GF-D8 (cell line): ENCODE data around the gene FBXW10.
"Not testable (repeated sequence)": the region's sequence is repeated elsewhere in the genome, so short reads cannot be mapped to it uniquely, and the experiment has no call there.

ENCODE experiments used
- DNase-seq: peaks from one replicate; lab custom pipeline; 2025; lab: John Stamatoyannopoulos, UW

The FBXW10 gene

GRCh38 chr17:18750242-18750641, 6.4 kb downstream of the FBXW10 start:
- not testable (repeated sequence) for DNase-seq

GRCh38 chr17:18753829-18754409, 10.1 kb downstream of the FBXW10 start:
- DNase-seq: not testable (repeated sequence)

- not testable (repeated sequence) for DNase-seq
Observed at GRCh38 chr17:18755969-18756368, 12.1 kb downstream of the FBXW10 start.

- DNase-seq: not testable (repeated sequence)
Observed at GRCh38 chr17:18757368-18758044, 13.7 kb downstream of the FBXW10 start.

GRCh38 chr17:18758344-18758743, 14.5 kb downstream of the FBXW10 start:
- not testable (repeated sequence) for DNase-seq

GRCh38 chr17:18760221-18760620, 16.4 kb downstream of the FBXW10 start:
- not testable (repeated sequence) for DNase-seq

- DNase-seq: not testable (repeated sequence)
Observed at GRCh38 chr17:18770572-18770971, 26.7 kb downstream of the FBXW10 start.

- not testable (repeated sequence) for DNase-seq
Observed at GRCh38 chr17:18771066-18771465, 27.2 kb downstream of the FBXW10 start.

- no peak for DNase-seq
Observed at GRCh38 chr17:18772471-18772870, 28.6 kb downstream of the FBXW10 start.

GRCh38 chr17:18780991-18781718, 37.3 kb downstream of the FBXW10 start, which contains the start of gene TVP23B:
TSS of gene TVP23B (plus strand) at chr17:18781183. CDS start at chr17:18781294, 111 bp downstream.
- peak; percentile 72 for DNase-seq

GRCh38 chr17:18781805-18782204, 38.0 kb downstream of the FBXW10 start:
- not testable (repeated sequence) for DNase-seq

- not testable (repeated sequence) for DNase-seq
Observed at GRCh38 chr17:18785933-18786332, 42.1 kb downstream of the FBXW10 start.

GRCh38 chr17:18786890-18787289, 43.0 kb downstream of the FBXW10 start:
- not testable (repeated sequence) for DNase-seq

- DNase-seq: not testable (repeated sequence)
Observed at GRCh38 chr17:18791402-18791801, 47.5 kb downstream of the FBXW10 start.

- not testable (repeated sequence) for DNase-seq
Observed at GRCh38 chr17:18794841-18795240, 51.0 kb downstream of the FBXW10 start.

GRCh38 chr17:18796887-18797286, 53.0 kb downstream of the FBXW10 start:
- DNase-seq: not testable (repeated sequence)

- not testable (repeated sequence) for DNase-seq
Observed at GRCh38 chr17:18803458-18804245, 59.8 kb downstream of the FBXW10 start.

- DNase-seq: not testable (repeated sequence)
Observed at GRCh38 chr17:18815924-18816323, 72.1 kb downstream of the FBXW10 start.

- peak; percentile 5 for DNase-seq
Observed at GRCh38 chr17:18816489-18817371, 72.9 kb downstream of the FBXW10 start.

- DNase-seq: not testable (repeated sequence)
Observed at GRCh38 chr17:18821430-18821829, 77.6 kb downstream of the FBXW10 start.

- DNase-seq: not testable (repeated sequence)
Observed at GRCh38 chr17:18827613-18828012, 83.8 kb downstream of the FBXW10 start.
